Testis (tissue), 2 donors: ENCODE data around the gene EVPL.

ENCODE experiments used
- POLR2A ChIP-seq: fragments of 450-650 bp; IDR thresholded peaks from one replicate; pipeline ENCODE4 v1.6.1; 2017; ENCODE audit warnings: antibody characterized with exemption, mild to moderate bottlenecking, moderate library complexity
- TF ChIP-seq, protein P1 (sequence below), 3 experiments: fragments of 450-650 bp in 2 of 3; fragments of 200-600 bp in 1 of 3; sonication (generic) in 1 of 3; IDR thresholded peaks; one replicate each; pipeline ENCODE4 v1.5.1; 2016 to 2019; ENCODE audit warnings: antibody characterized with exemption in 3 of 3, mild to moderate bottlenecking in 2 of 3, moderate library complexity in 1 of 3

DNA sequence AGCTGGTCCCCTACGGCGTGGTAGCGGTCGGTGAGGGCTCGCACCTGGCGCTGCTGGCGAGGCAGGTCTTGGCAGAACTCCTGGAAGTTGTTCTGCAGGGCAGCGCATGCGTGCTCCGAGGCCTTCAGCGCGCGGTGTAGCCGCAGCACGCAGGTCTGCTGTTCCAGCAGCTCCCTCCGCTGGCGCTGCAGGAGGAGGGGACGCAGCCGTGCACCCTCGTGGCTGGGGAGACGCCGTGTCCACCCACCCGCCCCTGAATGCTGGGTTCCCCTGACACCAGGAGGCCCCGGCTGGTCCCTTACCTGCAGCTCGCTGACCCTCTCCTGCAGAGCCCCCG, 12.2 kb downstream of the EVPL start:
- TF ChIP-seq, protein P1, sequence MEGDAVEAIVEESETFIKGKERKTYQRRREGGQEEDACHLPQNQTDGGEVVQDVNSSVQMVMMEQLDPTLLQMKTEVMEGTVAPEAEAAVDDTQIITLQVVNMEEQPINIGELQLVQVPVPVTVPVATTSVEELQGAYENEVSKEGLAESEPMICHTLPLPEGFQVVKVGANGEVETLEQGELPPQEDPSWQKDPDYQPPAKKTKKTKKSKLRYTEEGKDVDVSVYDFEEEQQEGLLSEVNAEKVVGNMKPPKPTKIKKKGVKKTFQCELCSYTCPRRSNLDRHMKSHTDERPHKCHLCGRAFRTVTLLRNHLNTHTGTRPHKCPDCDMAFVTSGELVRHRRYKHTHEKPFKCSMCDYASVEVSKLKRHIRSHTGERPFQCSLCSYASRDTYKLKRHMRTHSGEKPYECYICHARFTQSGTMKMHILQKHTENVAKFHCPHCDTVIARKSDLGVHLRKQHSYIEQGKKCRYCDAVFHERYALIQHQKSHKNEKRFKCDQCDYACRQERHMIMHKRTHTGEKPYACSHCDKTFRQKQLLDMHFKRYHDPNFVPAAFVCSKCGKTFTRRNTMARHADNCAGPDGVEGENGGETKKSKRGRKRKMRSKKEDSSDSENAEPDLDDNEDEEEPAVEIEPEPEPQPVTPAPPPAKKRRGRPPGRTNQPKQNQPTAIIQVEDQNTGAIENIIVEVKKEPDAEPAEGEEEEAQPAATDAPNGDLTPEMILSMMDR (IDR thresholded peaks at IDR 0.05), result no peak
- TF ChIP-seq POLR2A, result no peak
